GM12878 (cell line): ENCODE data around the gene NKIRAS2. TPM values are rescaled to one million over a fixed set of nuclear protein-coding genes. Genes with fewer than 3 reads are reported as not detected.
A peak's percentile ranks its signal among the peaks of the same experiment; 100 is the strongest.

ENCODE experiments used
- BHLHE40 ChIP-seq, 2 experiments: fragments of 450-650 bp in 1 of 2; IDR thresholded peaks; 2 replicates each; pipeline ENCODE4 v1.6.1; 2011 to 2017; ENCODE audit warnings: low read depth in 2 of 2, borderline replicate concordance in 1 of 2, improper control_type of control experiment in 1 of 2, low read length in 1 of 2, mild to moderate bottlenecking in 1 of 2
- IKZF1 ChIP-seq: fragments of 450-650 bp; conservative IDR thresholded peaks from 2 replicates; pipeline ENCODE4 v1.6.1; 2017; ENCODE audit warnings: antibody characterized with exemption, mild to moderate bottlenecking
- MYB ChIP-seq: fragments of 150-350 bp; IDR thresholded peaks from 2 replicates; pipeline ENCODE4 v1.6.1; 2014; ENCODE audit warnings: mild to moderate bottlenecking, low read depth, low read length, borderline replicate concordance
- NBN ChIP-seq: fragments of 450-650 bp; IDR thresholded peaks from 2 replicates; pipeline ENCODE4 v1.6.1; 2016
- NFYA ChIP-seq: IDR thresholded peaks from 2 replicates; pipeline ENCODE4 v1.6.1; 2011; ENCODE audit warnings: low read depth, mild to moderate bottlenecking, low read length, improper control_type of control experiment, borderline replicate concordance
- TBL1XR1 ChIP-seq: IDR thresholded peaks from 2 replicates; pipeline ENCODE4 v1.6.1; 2012; ENCODE audit warnings: low read depth, low read length, improper control_type of control experiment
- ZNF687 ChIP-seq: fragments of 450-650 bp; IDR thresholded peaks from 2 replicates; pipeline ENCODE4 v1.6.1; 2017; ENCODE audit warnings: mild to moderate bottlenecking, moderate library complexity
- polyA plus RNA-seq, 11 experiments: library from polyadenylated mRNA; depleted of rRNA in 4 of 11; unstranded in 6 of 11; stranded (reverse) in 5 of 11; fragments of >200 nt; fragmentation: Nextera tagmentation in 4 of 11; fragmentation: Illumina TruSeq in 1 of 11; extraction: Ambion mirVana in 4 of 11; extraction: Trizol in 1 of 11; gene quantifications; 1 replicate in 1 of 11; 2 replicates in 10 of 11; pipeline versions ENCODE4 v1.2.1 to v1.2.3, GENCODE V29; 2011 to 2016; ENCODE audit warnings: inconsistent platforms in 2 of 11, missing spikeins in 2 of 11, low read depth in 1 of 11
- total RNA-seq, 4 experiments: library from RNA; depleted of rRNA in 3 of 4; stranded (reverse); fragments of >200 nt in 3 of 4; fragmentation: Illumina TruSeq in 1 of 4; extraction: Trizol in 1 of 4; gene quantifications; 2 replicates each; pipeline versions ENCODE4 v1.2.1 to v1.2.3, GENCODE V29; 2013 to 2021
- TF ChIP-seq, protein P1 (sequence below): fragments of 450-650 bp; IDR thresholded peaks from 2 replicates; pipeline ENCODE4 v1.6.1; 2018; ENCODE audit warnings: borderline replicate concordance, mild to moderate bottlenecking; ENCODE audit not compliant: partially characterized antibody
- TF ChIP-seq, protein P2 (sequence below): fragments of 450-650 bp; formaldehyde crosslinking; IDR thresholded peaks from 2 replicates; pipeline ENCODE4 v1.4.0; 2022; ENCODE audit warnings: mild to moderate bottlenecking, moderate library complexity
- TF ChIP-seq, protein P3 (sequence below): IDR thresholded peaks from 2 replicates; pipeline ENCODE4 v1.6.1; 2011; ENCODE audit warnings: low read depth, low read length, improper control_type of control experiment, borderline replicate concordance
- TF ChIP-seq, protein P4 (sequence below): IDR thresholded peaks from 2 replicates; pipeline ENCODE4 v1.6.1; 2012; ENCODE audit warnings: mild to moderate bottlenecking, low read depth, low read length
- TF ChIP-seq, protein P5 (sequence below): IDR thresholded peaks from 2 replicates; pipeline ENCODE4 v1.6.1; 2012; ENCODE audit warnings: low read depth, low read length, improper control_type of control experiment

Gene NKIRAS2
- total and polyA plus RNA-seq, 10 of the 15 experiments (the other 5 are each of a cell fraction or from before 2014, with no cell fraction given) = 6.4 to 49.7 (median 27.2) TPM

GRCh38 chr17:41972571-41973407, 47.1 kb upstream of the NKIRAS2 start (continued):
- TF ChIP-seq, protein P1, sequence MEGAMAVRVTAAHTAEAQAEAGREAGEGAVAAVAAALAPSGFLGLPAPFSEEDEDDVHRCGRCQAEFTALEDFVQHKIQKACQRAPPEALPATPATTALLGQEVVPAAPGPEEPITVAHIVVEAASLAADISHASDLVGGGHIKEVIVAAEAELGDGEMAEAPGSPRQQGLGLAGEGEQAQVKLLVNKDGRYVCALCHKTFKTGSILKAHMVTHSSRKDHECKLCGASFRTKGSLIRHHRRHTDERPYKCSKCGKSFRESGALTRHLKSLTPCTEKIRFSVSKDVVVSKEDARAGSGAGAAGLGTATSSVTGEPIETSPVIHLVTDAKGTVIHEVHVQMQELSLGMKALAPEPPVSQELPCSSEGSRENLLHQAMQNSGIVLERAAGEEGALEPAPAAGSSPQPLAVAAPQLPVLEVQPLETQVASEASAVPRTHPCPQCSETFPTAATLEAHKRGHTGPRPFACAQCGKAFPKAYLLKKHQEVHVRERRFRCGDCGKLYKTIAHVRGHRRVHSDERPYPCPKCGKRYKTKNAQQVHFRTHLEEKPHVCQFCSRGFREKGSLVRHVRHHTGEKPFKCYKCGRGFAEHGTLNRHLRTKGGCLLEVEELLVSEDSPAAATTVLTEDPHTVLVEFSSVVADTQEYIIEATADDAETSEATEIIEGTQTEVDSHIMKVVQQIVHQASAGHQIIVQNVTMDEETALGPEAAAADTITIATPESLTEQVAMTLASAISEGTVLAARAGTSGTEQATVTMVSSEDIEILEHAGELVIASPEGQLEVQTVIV = no peak
- TF ChIP-seq, protein P2, sequence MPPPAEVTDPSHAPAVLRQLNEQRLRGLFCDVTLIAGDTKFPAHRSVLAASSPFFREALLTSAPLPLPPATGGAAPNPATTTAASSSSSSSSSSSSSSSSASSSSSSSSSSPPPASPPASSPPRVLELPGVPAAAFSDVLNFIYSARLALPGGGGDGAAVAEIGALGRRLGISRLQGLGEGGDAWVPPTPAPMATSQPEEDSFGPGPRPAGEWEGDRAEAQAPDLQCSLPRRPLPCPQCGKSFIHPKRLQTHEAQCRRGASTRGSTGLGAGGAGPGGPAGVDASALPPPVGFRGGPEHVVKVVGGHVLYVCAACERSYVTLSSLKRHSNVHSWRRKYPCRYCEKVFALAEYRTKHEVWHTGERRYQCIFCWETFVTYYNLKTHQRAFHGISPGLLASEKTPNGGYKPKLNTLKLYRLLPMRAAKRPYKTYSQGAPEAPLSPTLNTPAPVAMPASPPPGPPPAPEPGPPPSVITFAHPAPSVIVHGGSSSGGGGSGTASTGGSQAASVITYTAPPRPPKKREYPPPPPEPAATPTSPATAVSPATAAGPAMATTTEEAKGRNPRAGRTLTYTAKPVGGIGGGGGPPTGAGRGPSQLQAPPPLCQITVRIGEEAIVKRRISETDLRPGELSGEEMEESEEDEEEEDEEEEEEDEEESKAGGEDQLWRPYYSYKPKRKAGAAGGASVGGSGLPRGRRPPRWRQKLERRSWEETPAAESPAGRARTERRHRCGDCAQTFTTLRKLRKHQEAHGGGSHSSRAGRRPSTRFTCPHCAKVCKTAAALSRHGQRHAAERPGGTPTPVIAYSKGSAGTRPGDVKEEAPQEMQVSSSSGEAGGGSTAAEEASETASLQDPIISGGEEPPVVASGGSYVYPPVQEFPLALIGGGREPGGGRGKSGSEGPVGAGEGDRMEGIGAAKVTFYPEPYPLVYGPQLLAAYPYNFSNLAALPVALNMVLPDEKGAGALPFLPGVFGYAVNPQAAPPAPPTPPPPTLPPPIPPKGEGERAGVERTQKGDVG = no peak
- TF ChIP-seq, protein P3, sequence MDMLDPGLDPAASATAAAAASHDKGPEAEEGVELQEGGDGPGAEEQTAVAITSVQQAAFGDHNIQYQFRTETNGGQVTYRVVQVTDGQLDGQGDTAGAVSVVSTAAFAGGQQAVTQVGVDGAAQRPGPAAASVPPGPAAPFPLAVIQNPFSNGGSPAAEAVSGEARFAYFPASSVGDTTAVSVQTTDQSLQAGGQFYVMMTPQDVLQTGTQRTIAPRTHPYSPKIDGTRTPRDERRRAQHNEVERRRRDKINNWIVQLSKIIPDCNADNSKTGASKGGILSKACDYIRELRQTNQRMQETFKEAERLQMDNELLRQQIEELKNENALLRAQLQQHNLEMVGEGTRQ = no peak
- TF ChIP-seq NFYA (no peak), TBL1XR1 (peak; percentile 42; the same call in 1 of the 2 replicates), IKZF1 (peak; percentile 74), MYB (no peak), NBN (no peak), BHLHE40 (IDR thresholded peaks at IDR 0.05; ENCODE audit: borderline replicate concordance in 1 of 2, low read depth in 2 of 2, low read length in 1 of 2) (peak; percentile 30 to 59; a peak in 3 of 4 replicates), ZNF687 (no peak)
- TF ChIP-seq, protein P4, sequence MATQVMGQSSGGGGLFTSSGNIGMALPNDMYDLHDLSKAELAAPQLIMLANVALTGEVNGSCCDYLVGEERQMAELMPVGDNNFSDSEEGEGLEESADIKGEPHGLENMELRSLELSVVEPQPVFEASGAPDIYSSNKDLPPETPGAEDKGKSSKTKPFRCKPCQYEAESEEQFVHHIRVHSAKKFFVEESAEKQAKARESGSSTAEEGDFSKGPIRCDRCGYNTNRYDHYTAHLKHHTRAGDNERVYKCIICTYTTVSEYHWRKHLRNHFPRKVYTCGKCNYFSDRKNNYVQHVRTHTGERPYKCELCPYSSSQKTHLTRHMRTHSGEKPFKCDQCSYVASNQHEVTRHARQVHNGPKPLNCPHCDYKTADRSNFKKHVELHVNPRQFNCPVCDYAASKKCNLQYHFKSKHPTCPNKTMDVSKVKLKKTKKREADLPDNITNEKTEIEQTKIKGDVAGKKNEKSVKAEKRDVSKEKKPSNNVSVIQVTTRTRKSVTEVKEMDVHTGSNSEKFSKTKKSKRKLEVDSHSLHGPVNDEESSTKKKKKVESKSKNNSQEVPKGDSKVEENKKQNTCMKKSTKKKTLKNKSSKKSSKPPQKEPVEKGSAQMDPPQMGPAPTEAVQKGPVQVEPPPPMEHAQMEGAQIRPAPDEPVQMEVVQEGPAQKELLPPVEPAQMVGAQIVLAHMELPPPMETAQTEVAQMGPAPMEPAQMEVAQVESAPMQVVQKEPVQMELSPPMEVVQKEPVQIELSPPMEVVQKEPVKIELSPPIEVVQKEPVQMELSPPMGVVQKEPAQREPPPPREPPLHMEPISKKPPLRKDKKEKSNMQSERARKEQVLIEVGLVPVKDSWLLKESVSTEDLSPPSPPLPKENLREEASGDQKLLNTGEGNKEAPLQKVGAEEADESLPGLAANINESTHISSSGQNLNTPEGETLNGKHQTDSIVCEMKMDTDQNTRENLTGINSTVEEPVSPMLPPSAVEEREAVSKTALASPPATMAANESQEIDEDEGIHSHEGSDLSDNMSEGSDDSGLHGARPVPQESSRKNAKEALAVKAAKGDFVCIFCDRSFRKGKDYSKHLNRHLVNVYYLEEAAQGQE = no peak
- TF ChIP-seq, protein P5, sequence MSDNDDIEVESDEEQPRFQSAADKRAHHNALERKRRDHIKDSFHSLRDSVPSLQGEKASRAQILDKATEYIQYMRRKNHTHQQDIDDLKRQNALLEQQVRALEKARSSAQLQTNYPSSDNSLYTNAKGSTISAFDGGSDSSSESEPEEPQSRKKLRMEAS = no peak
